K562 (cell line): ENCODE data around the gene ZSWIM3. TPM values are rescaled to one million over a fixed set of nuclear protein-coding genes. Genes with fewer than 3 reads are reported as not detected.
A peak's percentile ranks its signal among the peaks of the same experiment; 100 is the strongest.

ENCODE experiments used
- ATAC-seq: fragments of 200-7000 bp; cut with Tn5 transposase; 3 replicates; pipeline ENCODE4 v1.9.1; 2020; ENCODE audit warnings: moderate library complexity
- BruUV-seq: library from RNA; stranded (reverse); fragments of 400-500 nt; replicated peaks from 2 replicates; lab custom pipeline; 2021; lab: Mats Ljungman, UMichigan
- CTCF ChIA-PET: fragments of 300-600 bp; formaldehyde crosslinking; extraction: SDS; loops from one replicate; lab custom pipeline; 2021; ENCODE audit warnings: low intra/inter-chr PET ratio; lab: Yijun Ruan, JAX
- POLR2A ChIA-PET: fragments of 300-600, 350-650 bp; sonication (Branson Sonifier 250); formaldehyde crosslinking; extraction: SDS; loops from one replicate; lab custom pipeline; 2021; ENCODE audit warnings: antibody characterized with exemption, inconsistent platforms; lab: Yijun Ruan, JAX
- DNase-seq, 4 experiments: peaks; one replicate each; pipeline versions ENCODE4 v3.0.0 to v3.0.0-alpha.2; 2011 to 2018; ENCODE audit warnings: low spot score in 3 of 4, mixed read lengths in 3 of 4; ENCODE audit errors: extremely low read depth in 1 of 4
- FAIRE-seq: peaks from 2 replicates; lab custom pipeline; 2011; peaks lifted over from hg19 to GRCh38; lab: Jason Lieb, UNC
- H2AFZ ChIP-seq: 2 replicates; pipeline ENCODE4 v1.6.0; 2011; ENCODE audit warnings: low read depth, low read length, control low read depth, inconsistent platforms
- H3K27ac ChIP-seq: fragments of 200-600 bp; 3 replicates; pipeline ENCODE4 v1.8.0; 2011; ENCODE audit warnings: low read depth, mild to moderate bottlenecking, control low read depth, inconsistent platforms, low read length, moderate library complexity, mixed read lengths; ENCODE audit errors: extremely low read depth
- H3K27me3 ChIP-seq, 2 experiments: fragments of 300-600 bp in 1 of 2; 2 replicates in 1 of 2; 3 replicates in 1 of 2; pipeline versions ENCODE4 v1.6.0 to v1.8.0; 2011; ENCODE audit warnings: inconsistent platforms in 2 of 2, low read length in 2 of 2, mild to moderate bottlenecking in 1 of 2, mixed read lengths in 1 of 2, moderate library complexity in 1 of 2; ENCODE audit not compliant: control insufficient read depth in 2 of 2, insufficient read depth in 2 of 2
- H3K36me3 ChIP-seq: fragments of 300-600 bp; 3 replicates; pipeline ENCODE4 v1.8.0; 2011; ENCODE audit warnings: mild to moderate bottlenecking, low read length, inconsistent platforms; ENCODE audit not compliant: control insufficient read depth, insufficient read depth
- H3K4me1 ChIP-seq, 2 experiments: fragments of 200-600 bp in 1 of 2; replicated peaks in 1 of 2; 2 replicates in 1 of 2; 3 replicates in 1 of 2; pipeline versions ENCODE4 v1.5.1 to v1.8.0; 2011; ENCODE audit warnings: inconsistent platforms in 2 of 2, low read length in 2 of 2, mild to moderate bottlenecking in 1 of 2, mixed read lengths in 1 of 2, moderate library complexity in 1 of 2; ENCODE audit not compliant: control insufficient read depth in 2 of 2, insufficient read depth in 2 of 2
- H3K4me2 ChIP-seq: 2 replicates; pipeline ENCODE4 v1.6.1; 2011; ENCODE audit warnings: low read length, control low read depth, inconsistent platforms, mixed read lengths; ENCODE audit not compliant: insufficient read depth
- H3K4me3 ChIP-seq: fragments of 200-600 bp; sonication (generic), shearing (Covaris generic); 2 replicates; pipeline ENCODE4 v1.5.1; 2016; ENCODE audit warnings: control low read depth, inconsistent platforms
- H3K79me2 ChIP-seq: fragments of 200-600 bp; 3 replicates; pipeline ENCODE4 v1.8.0; 2011; ENCODE audit warnings: low read length, inconsistent platforms; ENCODE audit not compliant: control insufficient read depth, insufficient read depth
- H3K9ac ChIP-seq, 2 experiments: 2 replicates each; pipeline versions ENCODE4 v1.6.0 to v1.6.1; 2011; ENCODE audit warnings: low read depth in 2 of 2, low read length in 2 of 2, control low read depth in 1 of 2, inconsistent platforms in 1 of 2, mild to moderate bottlenecking in 1 of 2, mixed read lengths in 1 of 2; ENCODE audit not compliant: insufficient read depth in 1 of 2
- H3K9me1 ChIP-seq: one replicate; pipeline ENCODE4 v1.6.0; 2011; ENCODE audit warnings: inconsistent platforms, mild to moderate bottlenecking, low read length, moderate library complexity; ENCODE audit not compliant: control insufficient read depth, insufficient read depth
- H3K9me3 ChIP-seq: replicated peaks from 2 replicates; pipeline ENCODE4 v1.5.1; 2011; ENCODE audit warnings: low read depth, low read length, inconsistent platforms; ENCODE audit not compliant: control insufficient read depth, insufficient read depth
- H4K20me1 ChIP-seq: replicated peaks from 2 replicates; pipeline ENCODE4 v1.6.1; 2011; ENCODE audit warnings: low read length, inconsistent platforms, mixed read lengths; ENCODE audit not compliant: control insufficient read depth, insufficient read depth
- CTBP1 ChIP-seq: fragments of 450-650 bp; IDR thresholded peaks from 2 replicates; pipeline ENCODE4 v1.6.1; 2016; ENCODE audit warnings: borderline replicate concordance
- SAFB ChIP-seq: fragments of 200-400 bp; formaldehyde crosslinking; IDR thresholded peaks from 2 replicates; pipeline ENCODE4 v1.6.1; 2017; ENCODE audit warnings: low read depth, low read length, borderline replicate concordance
- SMARCA5 ChIP-seq: fragments of 450-650 bp; IDR thresholded peaks from 2 replicates; pipeline ENCODE4 v1.6.1; 2016
- ZNF316 ChIP-seq: fragments of 450-650 bp; IDR thresholded peaks from 2 replicates; pipeline ENCODE4 v1.6.1; 2016
- WGBS: fragments of 100-300 bp; shearing (Covaris generic); methylation state at CpG from one replicate; pipeline ENCODE4 v1.1.6; 2016; ENCODE audit warnings: low coverage, mixed read lengths; ENCODE audit not compliant: insufficient coverage; ENCODE audit errors: missing lambda C conversion rate; 5-methylcytosine and 5-hydroxymethylcytosine counted together
- in situ Hi-C: fragments of 300-500 bp; cut with MboI; formaldehyde crosslinking; loops from 4 replicates; pipeline ENCODE4 v1.15.0; 2018; ENCODE audit warnings: inconsistent platforms, mixed read lengths
- intact Hi-C: fragments of 100-400 bp; cut with micrococcal nuclease; formaldehyde crosslinking; loops from 2 replicates; pipeline ENCODE4 v1.14.2; 2022
- polyA plus RNA-seq, 8 experiments: library from polyadenylated mRNA; depleted of rRNA in 4 of 8; stranded (reverse) in 5 of 8; unstranded in 3 of 8; fragments of >200 nt; fragmentation: Nextera tagmentation in 2 of 8; fragmentation: Illumina TruSeq in 1 of 8; extraction: Ambion mirVana in 2 of 8; extraction: Trizol in 1 of 8; gene quantifications; 2 replicates each; pipeline versions ENCODE4 v1.2.1 to v1.2.3, GENCODE V29; 2011 to 2014; ENCODE audit warnings: inconsistent platforms in 1 of 8, missing spikeins in 1 of 8
- total RNA-seq, 7 experiments: library from RNA; depleted of rRNA in 6 of 7; stranded (reverse); fragments of >200 nt in 6 of 7; fragmentation: Illumina TruSeq in 2 of 7; extraction: Trizol in 2 of 7; gene quantifications; 2 replicates each; pipeline versions ENCODE4 v1.2.1 to v1.2.3, GENCODE V29; 2011 to 2021; ENCODE audit warnings: low replicate concordance in 1 of 7
- TF ChIP-seq, protein P1 (sequence below): conservative IDR thresholded peaks from 2 replicates; pipeline ENCODE4 v1.6.1; 2011; ENCODE audit warnings: low read depth, mild to moderate bottlenecking, low read length; ENCODE audit not compliant: control insufficient read depth
- TF ChIP-seq, protein P2 (sequence below): fragments of 150-350 bp; conservative IDR thresholded peaks from 2 replicates; pipeline ENCODE4 v1.6.1; 2014; ENCODE audit warnings: low read length

The ZSWIM3 gene
- total and polyA plus RNA-seq, 9 of the 15 experiments (the other 6 are each of a cell fraction or from before 2014, with no cell fraction given) = 1.7 to 4.3 (median 2.9) TPM

- BruUV-seq = no TSS peak
Measured at GRCh38 chr20:45867136-45867818, 9.9 kb downstream of the ZSWIM3 start.

More at GRCh38 chr20:45867136-45867818, 9.9 kb downstream of the ZSWIM3 start:
- TF ChIP-seq SMARCA5 (no peak), SAFB (no peak), CTBP1 (no peak), ZNF316 (peak; percentile 49; the same call in 1 of the 2 replicates)
- TF ChIP-seq, protein P1, sequence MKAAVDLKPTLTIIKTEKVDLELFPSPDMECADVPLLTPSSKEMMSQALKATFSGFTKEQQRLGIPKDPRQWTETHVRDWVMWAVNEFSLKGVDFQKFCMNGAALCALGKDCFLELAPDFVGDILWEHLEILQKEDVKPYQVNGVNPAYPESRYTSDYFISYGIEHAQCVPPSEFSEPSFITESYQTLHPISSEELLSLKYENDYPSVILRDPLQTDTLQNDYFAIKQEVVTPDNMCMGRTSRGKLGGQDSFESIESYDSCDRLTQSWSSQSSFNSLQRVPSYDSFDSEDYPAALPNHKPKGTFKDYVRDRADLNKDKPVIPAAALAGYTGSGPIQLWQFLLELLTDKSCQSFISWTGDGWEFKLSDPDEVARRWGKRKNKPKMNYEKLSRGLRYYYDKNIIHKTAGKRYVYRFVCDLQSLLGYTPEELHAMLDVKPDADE = no peak
- TF ChIP-seq, protein P2, sequence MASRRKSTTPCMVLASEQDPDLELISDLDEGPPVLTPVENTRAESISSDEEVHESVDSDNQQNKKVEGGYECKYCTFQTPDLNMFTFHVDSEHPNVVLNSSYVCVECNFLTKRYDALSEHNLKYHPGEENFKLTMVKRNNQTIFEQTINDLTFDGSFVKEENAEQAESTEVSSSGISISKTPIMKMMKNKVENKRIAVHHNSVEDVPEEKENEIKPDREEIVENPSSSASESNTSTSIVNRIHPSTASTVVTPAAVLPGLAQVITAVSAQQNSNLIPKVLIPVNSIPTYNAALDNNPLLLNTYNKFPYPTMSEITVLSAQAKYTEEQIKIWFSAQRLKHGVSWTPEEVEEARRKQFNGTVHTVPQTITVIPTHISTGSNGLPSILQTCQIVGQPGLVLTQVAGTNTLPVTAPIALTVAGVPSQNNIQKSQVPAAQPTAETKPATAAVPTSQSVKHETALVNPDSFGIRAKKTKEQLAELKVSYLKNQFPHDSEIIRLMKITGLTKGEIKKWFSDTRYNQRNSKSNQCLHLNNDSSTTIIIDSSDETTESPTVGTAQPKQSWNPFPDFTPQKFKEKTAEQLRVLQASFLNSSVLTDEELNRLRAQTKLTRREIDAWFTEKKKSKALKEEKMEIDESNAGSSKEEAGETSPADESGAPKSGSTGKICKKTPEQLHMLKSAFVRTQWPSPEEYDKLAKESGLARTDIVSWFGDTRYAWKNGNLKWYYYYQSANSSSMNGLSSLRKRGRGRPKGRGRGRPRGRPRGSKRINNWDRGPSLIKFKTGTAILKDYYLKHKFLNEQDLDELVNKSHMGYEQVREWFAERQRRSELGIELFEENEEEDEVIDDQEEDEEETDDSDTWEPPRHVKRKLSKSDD = no peak
- no peak overlapping the region for H3K4me3 ChIP-seq
- intact Hi-C loops (no loop called here), in situ Hi-C loops (no loop called here)
- POLR2A ChIA-PET = interaction anchor here (0.6 to 1.5 kb wide), 4 partner anchors 11 to 105 kb away, joined by 3 read pairs; partner anchors contain the start of gene ZSWIM1
- no peaks in the 10 kb centered on the region for H3K27me3 ChIP-seq
- no peak overlapping the region for H3K9ac ChIP-seq
- H3K36me3 ChIP-seq = no peaks in the 10 kb centered on the region
- no peak overlapping the region for H2AFZ ChIP-seq
- H3K4me2 ChIP-seq = no peak overlapping the region
- H3K27ac ChIP-seq = no peak overlapping the region
- no peaks in the 10 kb centered on the region for H3K4me1 ChIP-seq
- FAIRE-seq = no peak
- H4K20me1 ChIP-seq = no peaks in the 10 kb centered on the region
- no peak for DNase-seq
- H3K9me1 ChIP-seq = no peaks in the 10 kb centered on the region
- 76% methylated on average over 6 of the region's 6 CpGs for WGBS
- no peak for ATAC-seq
- CTCF ChIA-PET = no interaction called here
- no peaks in the 10 kb centered on the region for H3K79me2 ChIP-seq
- no peaks in the 10 kb centered on the region for H3K9me3 ChIP-seq
